NCI-H748 (cell line): ENCODE measurements around the gene NIPBL.
A peak's percentile ranks its signal among the peaks of the same experiment; 100 is the strongest.
"Not testable (repeated sequence)": the region's sequence is repeated elsewhere in the genome, so short reads cannot be mapped to it uniquely, and the experiment has no call there.

ENCODE experiments used
- DNase-seq: peaks from one replicate; lab custom pipeline; 2025; ENCODE audit not compliant: unreplicated experiment; lab: John Stamatoyannopoulos, UW

The NIPBL gene

GRCh38 chr5:36878392-36879082 lies 2.0 kb downstream of the NIPBL start:
- peak; percentile 74 for DNase-seq

DNA sequence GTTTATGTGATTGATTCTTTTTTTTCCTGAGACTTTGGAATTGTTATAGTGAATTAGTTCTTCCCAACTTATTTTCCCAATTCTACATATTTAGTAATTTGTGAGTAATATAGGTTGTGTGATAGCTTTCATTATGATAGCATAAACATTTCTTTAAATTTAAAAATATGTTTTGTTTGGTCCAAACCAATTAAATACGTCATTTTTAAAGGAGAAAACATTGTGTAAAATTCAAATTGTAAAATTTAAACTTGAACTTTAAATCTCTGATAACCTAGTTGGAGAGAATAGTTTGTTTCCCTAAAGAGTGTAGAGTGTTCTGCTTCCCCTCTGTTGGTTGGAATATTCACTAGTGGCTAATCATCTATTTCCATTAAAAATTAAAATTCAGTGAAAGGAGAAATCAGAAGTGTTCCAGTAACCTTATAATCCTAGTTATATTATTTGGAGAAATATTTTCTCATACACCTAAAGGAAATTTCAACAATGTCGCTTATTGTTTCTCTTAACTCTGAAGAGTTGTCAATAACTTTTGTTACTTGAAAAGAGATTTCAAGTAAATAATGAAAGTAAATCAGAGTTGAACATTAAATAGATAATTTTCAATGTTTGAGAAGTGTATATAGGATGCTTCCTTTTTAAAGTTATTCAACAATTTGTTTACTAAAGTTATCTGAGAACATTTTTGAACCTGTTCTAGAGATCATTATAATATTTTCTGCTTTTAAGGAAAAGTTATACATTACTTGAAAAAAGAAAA lies 2.9 kb downstream of the NIPBL start:
- no peak for DNase-seq

DNA sequence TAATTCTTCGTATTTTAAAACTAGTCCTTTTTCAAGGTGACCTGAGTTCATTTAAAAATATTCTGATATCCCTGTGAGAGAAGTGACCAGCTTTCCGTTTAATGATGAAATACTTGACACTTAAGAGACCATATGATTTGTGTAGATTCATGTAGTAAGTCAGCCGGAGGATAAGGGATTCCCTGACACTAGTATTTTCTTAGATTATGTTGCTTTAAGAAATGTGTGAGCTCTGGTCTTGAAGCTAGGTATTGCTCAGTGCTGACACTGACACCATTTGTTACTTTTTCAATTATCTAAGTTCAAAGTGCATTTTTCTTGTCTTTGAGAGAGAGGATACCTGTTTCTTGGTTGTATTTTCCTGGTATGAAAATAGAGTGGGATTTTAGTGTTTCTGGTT lies 4.2 kb downstream of the NIPBL start:
- no peak for DNase-seq

DNA sequence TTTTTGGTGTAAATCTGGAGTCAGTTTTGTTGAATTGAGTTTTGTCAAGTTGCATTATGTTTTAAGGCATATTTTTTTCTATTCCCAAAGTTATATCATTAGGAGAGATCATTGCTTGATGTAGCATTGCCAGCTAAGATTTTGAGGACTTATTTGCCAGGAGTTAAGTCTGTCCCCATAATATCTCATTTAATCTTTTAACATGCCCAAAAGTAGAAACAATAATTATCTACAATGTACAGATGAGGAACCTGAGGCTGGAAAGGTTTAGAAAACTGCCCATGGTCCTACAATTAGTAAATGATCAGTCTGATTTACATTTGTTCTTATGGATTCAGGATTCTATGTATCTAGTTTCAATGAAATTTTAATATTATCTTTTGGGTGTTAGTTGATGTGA lies 4.7 kb downstream of the NIPBL start:
- DNase-seq, result no peak

DNA sequence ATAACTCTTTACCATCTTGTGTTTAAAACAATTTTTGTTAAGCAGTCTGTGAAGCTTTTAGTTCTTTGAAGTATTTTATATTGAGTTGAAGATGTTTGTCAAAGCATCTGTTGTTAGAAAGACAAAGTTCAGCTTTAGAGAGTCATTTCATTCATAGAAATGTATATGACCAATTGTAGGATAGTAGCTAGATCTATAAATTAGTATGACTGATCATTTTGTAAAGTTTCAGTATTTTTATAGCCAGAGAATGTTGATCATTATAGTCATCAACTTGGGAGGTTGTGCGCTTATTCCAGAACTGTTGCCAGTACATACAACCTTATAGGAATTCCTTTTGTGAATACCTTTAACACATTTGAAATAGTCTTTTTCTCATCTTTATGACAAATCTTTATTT lies 5.2 kb downstream of the NIPBL start:
- no peak for DNase-seq

DNA sequence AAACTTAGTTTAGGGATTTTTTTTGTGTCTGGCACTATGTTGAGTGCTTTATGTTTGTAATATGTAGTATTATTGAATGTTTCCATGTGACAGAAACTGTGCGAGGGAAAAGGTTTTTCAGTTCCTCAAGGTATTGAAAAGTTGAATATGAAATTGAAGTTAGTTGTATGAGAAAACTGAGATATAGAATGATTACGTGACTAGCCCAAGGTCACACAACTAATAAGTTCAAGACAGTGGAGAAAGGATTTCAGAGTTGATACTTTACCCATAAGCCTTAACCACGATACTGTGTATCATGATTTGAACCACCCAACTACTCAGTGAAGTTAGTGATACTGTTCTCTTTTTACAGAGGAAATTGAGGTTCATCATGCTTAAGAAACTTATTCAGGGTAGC lies 5.7 kb downstream of the NIPBL start:
- DNase-seq, result no peak

DNA sequence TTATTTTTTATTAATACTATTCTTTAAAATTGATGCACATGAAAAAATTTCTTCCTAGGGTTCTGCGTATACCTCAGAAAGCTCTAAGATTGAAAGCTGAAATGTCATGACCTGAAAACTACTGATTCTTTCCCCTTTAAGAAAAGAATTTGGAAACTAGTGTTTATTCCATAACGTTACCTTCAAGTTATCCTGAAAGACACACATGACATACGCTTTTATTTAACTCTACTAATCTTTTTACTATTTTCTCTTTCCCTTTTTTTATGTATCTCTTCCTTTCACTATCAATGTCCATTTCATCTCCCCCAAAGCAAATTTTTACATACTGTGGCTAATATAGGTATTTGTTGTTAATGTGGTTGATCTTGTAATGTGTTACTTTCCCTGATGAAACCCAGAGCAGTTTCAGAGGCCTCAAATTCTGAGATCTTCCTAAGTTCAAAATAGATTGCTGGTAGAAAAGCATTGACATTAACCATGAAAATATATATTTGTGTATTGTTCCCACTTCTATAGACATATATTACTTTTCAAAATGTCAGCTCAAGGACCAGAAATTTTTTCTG lies 7.4 kb downstream of the NIPBL start:
- DNase-seq, result no peak

DNA sequence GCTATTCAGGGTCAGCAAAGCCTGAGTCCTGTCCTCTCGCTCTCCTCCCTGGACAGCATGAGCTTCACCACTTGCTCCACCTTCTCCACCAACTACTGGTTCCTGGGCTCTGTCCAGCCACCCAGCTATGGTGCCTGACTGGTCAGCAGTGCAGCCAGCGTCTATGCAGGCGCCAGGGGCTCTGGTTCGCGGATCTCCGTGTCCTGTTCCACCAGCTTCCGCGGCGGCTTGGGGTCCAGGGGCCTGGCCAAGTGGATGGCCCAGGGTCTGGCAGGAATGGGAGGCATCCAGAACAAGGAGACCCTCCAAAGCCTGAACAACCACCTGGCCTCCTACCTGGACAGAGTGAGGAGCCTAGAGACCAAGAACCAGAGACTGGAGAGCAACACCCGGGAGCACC lies 8.6 kb downstream of the NIPBL start:
- DNase-seq, result no peak

DNA sequence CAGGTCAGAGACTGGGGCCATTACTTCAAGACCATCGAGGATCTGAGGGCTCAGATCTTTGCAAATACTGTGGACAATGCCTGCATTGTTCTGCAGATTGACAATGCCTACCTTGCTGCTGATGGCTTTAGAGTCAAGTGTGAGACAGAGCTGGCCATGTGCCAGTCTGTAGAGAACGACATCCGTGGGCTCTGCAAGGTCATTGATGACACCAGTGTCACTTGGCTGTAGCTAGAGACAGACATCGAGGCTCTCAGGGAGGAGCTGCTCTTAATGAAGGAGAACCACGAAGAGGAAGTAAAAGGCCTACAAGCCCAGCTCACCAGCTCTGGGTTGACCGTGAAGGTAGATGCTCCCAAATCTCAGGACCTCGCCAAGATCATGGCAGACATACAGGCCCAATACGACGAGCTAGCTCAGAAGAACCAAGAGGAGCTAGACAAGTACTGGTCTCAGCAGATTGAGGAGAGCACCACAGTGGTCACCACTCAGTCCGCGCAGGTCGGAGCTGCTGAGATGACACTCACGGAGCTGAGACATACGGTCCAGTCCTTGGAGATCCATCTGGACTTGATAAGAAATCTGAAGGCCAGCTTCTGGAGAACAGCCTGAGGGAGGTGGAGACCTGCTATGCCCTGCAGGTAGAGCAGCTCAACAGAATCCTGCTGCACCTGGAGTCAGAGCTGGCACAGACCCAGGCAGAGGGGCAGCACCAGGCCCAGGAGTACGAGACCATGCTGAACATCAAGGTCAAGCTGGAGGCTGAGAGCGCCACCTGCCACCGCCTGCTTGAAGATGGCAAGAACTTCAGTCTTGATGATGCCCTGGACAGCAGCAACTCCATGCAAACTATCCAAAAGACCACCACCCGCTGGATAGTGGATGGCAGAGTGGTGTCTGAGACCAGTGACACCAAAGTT lies 9.3 kb downstream of the NIPBL start:
- DNase-seq, result peak; percentile 26

DNA sequence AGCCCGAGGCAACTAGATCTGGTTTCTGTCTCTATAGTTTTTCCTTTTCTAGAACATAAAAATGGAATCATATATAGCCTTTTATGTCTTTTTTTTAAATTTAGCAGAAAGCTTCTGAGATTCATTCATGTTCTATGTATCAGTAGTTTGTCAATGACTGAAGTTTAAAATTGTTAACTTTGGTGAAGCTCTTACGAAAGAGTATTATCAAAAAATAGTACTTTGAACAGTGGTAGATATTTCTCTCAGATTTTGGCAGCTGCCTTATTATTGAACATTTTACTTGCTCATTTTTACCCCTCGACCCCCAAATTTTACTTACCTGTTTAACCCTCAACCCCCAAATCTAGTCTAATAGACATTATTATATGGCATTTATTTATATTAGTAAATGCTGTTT lies 10.2 kb downstream of the NIPBL start:
- no peak for DNase-seq

DNA sequence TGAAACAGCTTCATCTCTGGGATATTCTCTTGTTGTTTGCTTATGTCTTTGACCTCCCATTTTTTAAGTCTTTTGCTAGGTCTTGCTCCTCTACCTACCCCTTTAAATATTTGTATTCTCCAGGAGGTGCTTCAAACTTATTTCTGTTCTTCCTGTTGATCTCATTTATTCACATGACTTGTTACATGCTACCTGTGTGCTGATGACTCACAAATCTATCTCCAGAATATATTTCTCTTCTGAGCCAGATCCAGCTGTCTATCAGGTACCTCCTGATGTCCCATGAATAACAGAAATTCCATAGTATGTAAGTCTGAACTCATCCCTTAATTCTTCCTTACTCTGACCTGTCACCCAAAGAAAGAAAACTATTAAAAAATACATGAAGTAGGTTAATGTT lies 11.0 kb downstream of the NIPBL start:
- no peak for DNase-seq

DNA sequence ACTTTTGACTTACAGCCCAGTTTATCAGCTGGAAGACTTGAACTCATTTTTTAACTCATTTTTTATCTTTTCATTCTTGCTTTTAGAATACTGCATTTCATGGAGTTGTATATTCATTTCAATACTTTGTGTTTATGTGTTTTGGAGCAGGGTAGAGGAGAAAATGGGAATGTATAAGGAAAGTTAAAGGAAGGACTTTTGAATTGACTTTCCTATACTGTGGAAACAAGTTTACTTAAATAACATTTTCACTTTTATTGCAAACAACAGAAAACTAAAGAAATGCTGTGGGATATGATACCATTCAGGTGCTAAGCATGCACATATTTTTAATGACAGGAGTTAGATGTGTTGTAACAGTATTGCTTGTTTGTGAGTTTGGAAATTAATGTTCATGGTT lies 11.7 kb downstream of the NIPBL start:
- DNase-seq, result no peak

DNA sequence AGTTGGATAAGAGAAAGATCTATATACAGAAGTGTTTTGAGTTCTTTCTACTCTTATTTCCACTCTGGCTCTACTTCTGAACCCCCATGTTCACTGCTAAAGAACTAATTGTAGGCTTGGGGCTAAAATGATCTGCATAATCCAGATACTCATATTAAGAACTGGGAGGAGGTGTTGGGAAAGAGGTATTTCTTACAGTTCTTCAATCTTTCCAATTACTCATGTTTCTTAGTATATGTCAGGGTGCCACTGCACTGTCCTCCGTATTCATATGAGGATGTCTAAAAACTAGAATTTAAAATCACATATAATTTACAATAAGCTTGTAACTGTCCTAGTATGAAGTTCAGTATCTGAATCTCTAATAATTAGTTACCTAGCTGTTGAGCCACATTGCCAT lies 12.7 kb downstream of the NIPBL start:
- no peak for DNase-seq

GRCh38 chr5:36891266-36891665 lies 14.7 kb downstream of the NIPBL start:
- DNase-seq, result no peak

DNA sequence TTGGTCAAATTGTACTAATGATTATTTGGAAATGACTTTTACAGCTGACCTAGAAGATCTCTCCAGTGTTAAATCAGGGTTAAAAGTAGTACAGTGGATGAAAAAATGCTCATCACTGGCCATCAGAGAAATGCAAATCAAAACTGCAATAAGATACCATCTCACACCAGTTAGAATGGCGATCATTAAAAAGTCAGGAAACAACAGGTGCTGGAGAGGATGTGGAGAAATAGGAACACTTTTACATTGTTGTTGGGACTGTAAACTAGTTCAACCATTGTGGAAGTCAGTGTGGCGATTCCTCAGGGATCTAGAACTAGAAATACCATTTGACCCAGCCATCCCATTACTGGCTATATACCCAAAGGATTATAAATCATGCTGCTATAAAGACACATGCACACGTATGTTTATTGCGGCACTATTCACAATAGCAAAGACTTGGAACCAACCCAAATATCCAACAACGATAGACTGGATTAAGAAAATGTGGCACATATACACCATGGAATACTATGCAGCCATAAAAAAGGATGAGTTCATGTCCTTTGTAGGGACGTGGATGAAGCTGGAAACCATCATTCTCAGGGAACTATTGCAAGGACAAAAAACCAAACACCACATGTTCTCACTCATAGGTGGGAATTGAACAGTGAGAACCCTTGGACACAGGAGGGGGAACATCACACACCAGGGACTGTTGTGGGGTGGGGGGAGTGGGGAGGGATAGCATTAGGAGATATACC lies 15.7 kb downstream of the NIPBL start:
- DNase-seq, result not testable (repeated sequence)

DNA sequence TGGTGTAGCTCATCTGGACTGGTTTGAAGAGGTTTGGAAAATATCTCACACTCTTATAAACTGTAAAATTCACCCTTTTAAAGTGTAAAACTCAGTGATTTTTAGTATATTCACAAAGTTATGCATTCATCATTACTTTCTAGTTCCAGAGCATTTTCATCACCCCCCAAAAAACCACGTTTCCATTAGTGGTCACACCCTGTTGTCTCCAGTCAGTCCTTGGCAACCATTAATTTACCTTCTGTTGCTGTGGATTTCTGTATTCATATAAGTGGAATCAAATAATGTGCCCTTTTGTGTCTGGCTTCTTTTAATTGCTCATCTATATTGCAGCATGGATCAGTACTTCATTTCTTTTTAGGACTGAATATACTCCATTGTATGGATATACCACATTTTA lies 18.4 kb downstream of the NIPBL start:
- peak; percentile 23 for DNase-seq

DNA sequence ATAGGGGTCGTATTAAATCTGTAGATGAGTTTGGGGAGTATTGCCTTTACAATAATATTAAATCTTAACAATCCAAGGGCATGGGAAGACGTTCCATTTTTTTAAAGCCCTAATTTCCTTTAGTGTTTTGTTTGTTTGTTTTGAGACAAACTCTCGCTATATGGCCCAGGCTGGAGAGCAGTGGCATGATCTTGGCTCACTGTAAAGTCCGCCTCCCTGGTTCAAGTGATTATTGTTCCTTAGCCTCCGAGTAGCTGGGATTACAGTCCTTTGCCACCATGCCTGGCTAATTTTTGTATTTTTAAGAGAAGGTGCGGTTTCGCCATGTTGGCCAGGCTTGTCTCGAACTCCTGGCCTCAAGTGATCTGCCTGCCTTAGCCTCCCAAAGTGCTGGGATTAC lies 19.9 kb downstream of the NIPBL start:
- DNase-seq, result no peak

DNA sequence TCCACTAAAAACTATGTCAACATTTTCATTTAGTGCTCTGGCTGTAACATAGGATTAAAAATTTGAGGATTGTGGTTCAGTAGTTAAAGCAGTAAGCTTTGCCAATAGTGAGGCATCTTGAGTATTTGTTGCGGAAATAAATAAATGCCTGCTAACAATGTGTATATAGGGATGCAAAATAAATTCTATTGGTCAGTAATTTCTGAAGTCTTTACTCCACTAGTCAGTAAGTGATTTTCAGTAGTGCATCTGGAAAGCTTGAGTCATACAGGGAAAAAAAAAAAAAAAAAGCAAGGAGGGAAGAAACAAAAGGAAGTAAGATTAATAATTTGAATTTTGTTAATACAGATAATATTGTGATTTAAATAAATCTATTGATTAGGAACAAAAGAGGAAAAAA lies 21.0 kb downstream of the NIPBL start:
- no peak for DNase-seq

DNA sequence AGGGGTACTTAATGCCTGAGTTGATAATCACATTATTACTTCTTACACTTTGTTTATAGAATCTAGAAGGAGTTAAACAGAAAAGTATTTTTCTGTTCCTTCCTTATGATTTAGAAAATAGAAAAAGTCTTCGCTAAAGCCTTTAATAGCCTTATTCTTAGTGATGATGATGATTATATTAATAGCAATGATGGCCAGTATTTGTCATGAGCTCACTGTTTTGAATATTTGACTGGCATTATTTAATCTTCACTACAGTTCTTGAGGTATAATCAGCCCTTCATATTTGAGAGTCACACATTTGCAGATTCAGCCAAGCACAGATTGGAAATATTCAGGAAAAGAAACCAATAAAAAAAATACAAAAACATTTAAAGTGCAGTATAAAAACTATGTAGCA lies 23.3 kb downstream of the NIPBL start:
- DNase-seq, result no peak

DNA sequence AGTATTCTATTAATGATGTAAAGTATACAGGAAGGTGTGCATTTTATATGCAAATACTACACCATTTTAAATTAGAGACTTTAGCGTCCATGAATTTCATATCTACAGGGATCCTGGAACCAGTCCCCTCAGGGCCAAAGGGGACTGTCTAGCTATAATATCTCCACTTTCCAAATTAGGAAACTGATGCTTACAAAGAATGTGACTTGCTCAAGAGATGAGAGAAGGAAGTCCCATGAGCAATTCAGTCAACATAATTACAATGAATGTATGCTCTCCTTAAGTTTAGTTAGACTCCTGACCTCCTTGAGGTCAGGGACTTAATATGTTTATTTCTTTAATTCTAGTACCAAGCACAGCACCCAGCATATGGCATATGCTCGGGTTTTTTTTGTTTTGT lies 23.7 kb downstream of the NIPBL start:
- DNase-seq, result no peak

DNA sequence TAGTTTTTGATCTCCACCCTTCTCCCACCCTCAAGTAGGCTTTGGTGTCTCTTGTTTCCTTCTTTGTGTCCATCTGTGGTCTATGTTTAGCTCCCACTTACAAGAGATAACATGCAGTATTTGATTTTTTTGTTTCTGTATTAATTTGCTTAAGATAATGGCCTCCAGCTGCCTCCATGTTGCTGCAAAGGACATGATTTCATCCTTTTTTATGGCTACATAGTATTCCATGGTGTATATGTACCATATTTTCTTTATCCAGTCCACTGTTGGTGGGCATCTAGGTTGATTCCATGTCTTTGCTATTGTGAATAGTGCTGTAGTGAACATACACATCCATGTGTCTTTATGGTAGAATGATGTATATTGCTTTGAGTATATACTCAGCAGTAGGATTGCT lies 24.5 kb downstream of the NIPBL start:
- not testable (repeated sequence) for DNase-seq
